ENCODE measurements around the gene ST3GAL5.
"Not testable (repeated sequence)": the region's sequence is repeated elsewhere in the genome, so short reads cannot be mapped to it uniquely, and the experiment has no call there.

Gene ST3GAL5

GRCh38 chr2:85899849-85900248 lies 11.1 kb upstream of the ST3GAL5 start:
- H4K8ac ChIP-seq (ENCODE audit: low read depth, low read length): no peak overlapping the region
- H3K79me1 ChIP-seq (ENCODE audit: low read depth, low read length): no peaks in the 10 kb centered on the region
- H3K9me3 ChIP-seq (replicated peaks in 1 of 2; ENCODE audit: control insufficient read depth in 2 of 2, insufficient read depth in 1 of 2, low read depth in 1 of 2, low read length in 2 of 2): peaks cover 0 to 8% of the 10 kb centered on the region in 2 donors
- H3K36me3 ChIP-seq (replicated peaks in 1 of 2; ENCODE audit: control insufficient read depth in 2 of 2, insufficient read depth in 2 of 2, low read length in 2 of 2): no peaks in the 10 kb centered on the region
- no peak overlapping the region for H2BK5ac ChIP-seq (ENCODE audit: low read length)
- DNase-seq (ENCODE audit: low spot score): no peak
- no peak overlapping the region for H3K14ac ChIP-seq (ENCODE audit: low read length)
- H4K91ac ChIP-seq (ENCODE audit: low read depth, low read length, poor library complexity): no peak overlapping the region
- H2AFZ ChIP-seq (ENCODE audit: low read length): no peak overlapping the region
- H2AK5ac ChIP-seq (ENCODE audit: low read depth, low read length): no peak overlapping the region
- H3K18ac ChIP-seq (ENCODE audit: low read length): no peak overlapping the region
- H3K4me3 ChIP-seq (ENCODE audit: low read length in 2 of 2): no peak overlapping the region
- H3K23ac ChIP-seq (ENCODE audit: low read depth, low read length, poor library complexity): no peak overlapping the region
- H3K4me1 ChIP-seq (ENCODE audit: control insufficient read depth in 2 of 2, insufficient read depth in 1 of 2, low read depth in 1 of 2, low read length in 2 of 2): peaks cover 0 to 3% of the 10 kb centered on the region in 2 donors
- H3K4me2 ChIP-seq (ENCODE audit: insufficient read depth, low read length, poor library complexity, severe bottlenecking): no peak overlapping the region
- no peak overlapping the region for H3K27ac ChIP-seq (replicated peaks; ENCODE audit: low read length)
- H3K4ac ChIP-seq (ENCODE audit: low read length): no peak overlapping the region
- no CpG with 5 or more reads among the region's 1 CpG for whole genome bisulfite sequencing, 2 donors (ENCODE audit: extremely low coverage in 2 of 2, insufficient read length in 2 of 2, insufficient replicate concordance in 1 of 2)
- H2BK120ac ChIP-seq (ENCODE audit: low read depth, low read length): no peak overlapping the region
- no peak overlapping the region for H3K9ac ChIP-seq (ENCODE audit: low read depth, low read length, poor library complexity)
- H2BK12ac ChIP-seq (ENCODE audit: low read length): no peak overlapping the region
- H3K27me3 ChIP-seq (ENCODE audit: control insufficient read depth in 3 of 3, insufficient read depth in 3 of 3, low read depth in 1 of 3, low read length in 3 of 3): peaks cover 0 to 8% (median 0%) of the 10 kb centered on the region in 3 experiments
- no peak overlapping the region for H2BK15ac ChIP-seq (ENCODE audit: low read length)

GRCh38 chr2:85899284-85899683 lies 10.5 kb upstream of the ST3GAL5 start:
- whole genome bisulfite sequencing, 2 donors (ENCODE audit: extremely low coverage in 2 of 2, insufficient read length in 2 of 2, insufficient replicate concordance in 1 of 2): no CpG with 5 or more reads among the region's 1 CpG
- peaks cover 0 to 8% of the 10 kb centered on the region in 2 donors for H3K9me3 ChIP-seq (replicated peaks in 1 of 2; ENCODE audit: control insufficient read depth in 2 of 2, insufficient read depth in 1 of 2, low read depth in 1 of 2, low read length in 2 of 2)

GRCh38 chr2:85898881-85899280 lies 10.1 kb upstream of the ST3GAL5 start:
- Histone ChIP-seq H3K4ac (ENCODE audit: low read length) (no peak overlapping the region), H3K23ac (ENCODE audit: low read depth, low read length, poor library complexity) (no peak overlapping the region), H2BK120ac (ENCODE audit: low read depth, low read length) (no peak overlapping the region), H3K4me2 (ENCODE audit: insufficient read depth, low read length, poor library complexity, severe bottlenecking) (no peak overlapping the region), H3K4me1 (ENCODE audit: control insufficient read depth in 2 of 2, insufficient read depth in 1 of 2, low read depth in 1 of 2, low read length in 2 of 2) (peaks cover 3 to 4% of the 10 kb centered on the region in 2 donors), H2AFZ (ENCODE audit: low read length) (no peak overlapping the region), H3K79me1 (ENCODE audit: low read depth, low read length) (no peaks in the 10 kb centered on the region), H3K9ac (ENCODE audit: low read depth, low read length, poor library complexity) (no peak overlapping the region), H2AK5ac (ENCODE audit: low read depth, low read length) (no peak overlapping the region), H4K8ac (ENCODE audit: low read depth, low read length) (no peak overlapping the region), H3K18ac (ENCODE audit: low read length) (no peak overlapping the region), H3K27me3 (ENCODE audit: control insufficient read depth in 3 of 3, insufficient read depth in 3 of 3, low read depth in 1 of 3, low read length in 3 of 3) (peaks cover 0 to 8% (median 0%) of the 10 kb centered on the region in 3 experiments), H3K36me3 (replicated peaks in 1 of 2; ENCODE audit: control insufficient read depth in 2 of 2, insufficient read depth in 2 of 2, low read length in 2 of 2) (no peaks in the 10 kb centered on the region), H3K27ac (replicated peaks; ENCODE audit: low read length) (no peak overlapping the region), H2BK15ac (ENCODE audit: low read length) (no peak overlapping the region), H3K9me3 (replicated peaks in 1 of 2; ENCODE audit: control insufficient read depth in 2 of 2, insufficient read depth in 1 of 2, low read depth in 1 of 2, low read length in 2 of 2) (peaks cover 0 to 8% of the 10 kb centered on the region in 2 donors), H3K4me3 (ENCODE audit: low read length in 2 of 2) (no peak overlapping the region), H3K14ac (ENCODE audit: low read length) (no peak overlapping the region), H4K91ac (ENCODE audit: low read depth, low read length, poor library complexity) (no peak overlapping the region), H2BK5ac (ENCODE audit: low read length) (no peak overlapping the region), H2BK12ac (ENCODE audit: low read length) (no peak overlapping the region)
- no peak for DNase-seq (ENCODE audit: low spot score)
- WGBS, 2 donors (ENCODE audit: extremely low coverage in 2 of 2, insufficient read length in 2 of 2, insufficient replicate concordance in 1 of 2): no CpG with 5 or more reads among the region's 1 CpG

More at GRCh38 chr2:85899284-85899683, 10.5 kb upstream of the ST3GAL5 start:
- Histone ChIP-seq H2BK5ac (ENCODE audit: low read length) (no peak overlapping the region), H3K14ac (ENCODE audit: low read length) (no peak overlapping the region), H2BK120ac (ENCODE audit: low read depth, low read length) (no peak overlapping the region), H3K79me1 (ENCODE audit: low read depth, low read length) (no peaks in the 10 kb centered on the region), H3K23ac (ENCODE audit: low read depth, low read length, poor library complexity) (no peak overlapping the region), H3K4ac (ENCODE audit: low read length) (no peak overlapping the region), H3K4me2 (ENCODE audit: insufficient read depth, low read length, poor library complexity, severe bottlenecking) (no peak overlapping the region), H2AK5ac (ENCODE audit: low read depth, low read length) (no peak overlapping the region), H3K27me3 (ENCODE audit: control insufficient read depth in 3 of 3, insufficient read depth in 3 of 3, low read depth in 1 of 3, low read length in 3 of 3) (peaks cover 0 to 8% (median 0%) of the 10 kb centered on the region in 3 experiments), H3K27ac (replicated peaks; ENCODE audit: low read length) (no peak overlapping the region), H2BK12ac (ENCODE audit: low read length) (no peak overlapping the region), H3K4me3 (ENCODE audit: low read length in 2 of 2) (no peak overlapping the region), H3K4me1 (ENCODE audit: control insufficient read depth in 2 of 2, insufficient read depth in 1 of 2, low read depth in 1 of 2, low read length in 2 of 2) (peaks cover under 1 to 3% of the 10 kb centered on the region in 2 donors), H3K18ac (ENCODE audit: low read length) (no peak overlapping the region), H3K36me3 (replicated peaks in 1 of 2; ENCODE audit: control insufficient read depth in 2 of 2, insufficient read depth in 2 of 2, low read length in 2 of 2) (no peaks in the 10 kb centered on the region), H2BK15ac (ENCODE audit: low read length) (no peak overlapping the region), H3K9ac (ENCODE audit: low read depth, low read length, poor library complexity) (no peak overlapping the region), H2AFZ (ENCODE audit: low read length) (no peak overlapping the region), H4K91ac (ENCODE audit: low read depth, low read length, poor library complexity) (no peak overlapping the region), H4K8ac (ENCODE audit: low read depth, low read length) (no peak overlapping the region)
- no peak for DNase-seq (ENCODE audit: low spot score)

GRCh38 chr2:85894554-85895278 lies 5.9 kb upstream of the ST3GAL5 start:
- H4K8ac ChIP-seq (ENCODE audit: low read depth, low read length); H3K9me3 ChIP-seq (replicated peaks in 1 of 2; ENCODE audit: control insufficient read depth in 2 of 2, insufficient read depth in 1 of 2, low read depth in 1 of 2, low read length in 2 of 2); H2AK5ac ChIP-seq (ENCODE audit: low read depth, low read length); H3K27ac ChIP-seq (replicated peaks; ENCODE audit: low read length); H3K27me3 ChIP-seq (ENCODE audit: control insufficient read depth in 3 of 3, insufficient read depth in 3 of 3, low read depth in 1 of 3, low read length in 3 of 3); H2BK12ac ChIP-seq (ENCODE audit: low read length); H3K4me3 ChIP-seq (ENCODE audit: low read length in 2 of 2); H3K4ac ChIP-seq (ENCODE audit: low read length); H4K91ac ChIP-seq (ENCODE audit: low read depth, low read length, poor library complexity); H3K79me1 ChIP-seq (ENCODE audit: low read depth, low read length); H3K18ac ChIP-seq (ENCODE audit: low read length); H3K36me3 ChIP-seq (replicated peaks in 1 of 2; ENCODE audit: control insufficient read depth in 2 of 2, insufficient read depth in 2 of 2, low read length in 2 of 2); H3K23ac ChIP-seq (ENCODE audit: low read depth, low read length, poor library complexity); H2BK5ac ChIP-seq (ENCODE audit: low read length); H2BK120ac ChIP-seq (ENCODE audit: low read depth, low read length); H3K4me2 ChIP-seq (ENCODE audit: insufficient read depth, low read length, poor library complexity, severe bottlenecking); H3K14ac ChIP-seq (ENCODE audit: low read length); H3K9ac ChIP-seq (ENCODE audit: low read depth, low read length, poor library complexity); H2BK15ac ChIP-seq (ENCODE audit: low read length); DNase-seq (ENCODE audit: low spot score); H2AFZ ChIP-seq (ENCODE audit: low read length): not testable (repeated sequence)
- no CpG with 5 or more reads among the region's 6 CpGs for WGBS, 2 donors (ENCODE audit: extremely low coverage in 2 of 2, insufficient read length in 2 of 2, insufficient replicate concordance in 1 of 2)
- peaks cover 5 to 13% of the 10 kb centered on the region in 2 donors for H3K4me1 ChIP-seq (ENCODE audit: control insufficient read depth in 2 of 2, insufficient read depth in 1 of 2, low read depth in 1 of 2, low read length in 2 of 2)

Data from neuronal stem cell (in vitro differentiated cells).